ENCODE results near the gene VPS51. TPM values are rescaled to one million over a fixed set of nuclear protein-coding genes. Genes with fewer than 3 reads are reported as not detected.
A peak's percentile ranks its signal among the peaks of the same experiment; 100 is the strongest.

The VPS51 gene
- total and polyA plus RNA-seq, 2 of the 13 experiments (the other 11 are each of a cell fraction or from before 2014, with no cell fraction given) = 76.3 to 90.6 TPM

GRCh38 chr11:65134952-65135632 is 39.1 kb downstream of the VPS51 start (continued):
- TF ChIP-seq, protein P1, sequence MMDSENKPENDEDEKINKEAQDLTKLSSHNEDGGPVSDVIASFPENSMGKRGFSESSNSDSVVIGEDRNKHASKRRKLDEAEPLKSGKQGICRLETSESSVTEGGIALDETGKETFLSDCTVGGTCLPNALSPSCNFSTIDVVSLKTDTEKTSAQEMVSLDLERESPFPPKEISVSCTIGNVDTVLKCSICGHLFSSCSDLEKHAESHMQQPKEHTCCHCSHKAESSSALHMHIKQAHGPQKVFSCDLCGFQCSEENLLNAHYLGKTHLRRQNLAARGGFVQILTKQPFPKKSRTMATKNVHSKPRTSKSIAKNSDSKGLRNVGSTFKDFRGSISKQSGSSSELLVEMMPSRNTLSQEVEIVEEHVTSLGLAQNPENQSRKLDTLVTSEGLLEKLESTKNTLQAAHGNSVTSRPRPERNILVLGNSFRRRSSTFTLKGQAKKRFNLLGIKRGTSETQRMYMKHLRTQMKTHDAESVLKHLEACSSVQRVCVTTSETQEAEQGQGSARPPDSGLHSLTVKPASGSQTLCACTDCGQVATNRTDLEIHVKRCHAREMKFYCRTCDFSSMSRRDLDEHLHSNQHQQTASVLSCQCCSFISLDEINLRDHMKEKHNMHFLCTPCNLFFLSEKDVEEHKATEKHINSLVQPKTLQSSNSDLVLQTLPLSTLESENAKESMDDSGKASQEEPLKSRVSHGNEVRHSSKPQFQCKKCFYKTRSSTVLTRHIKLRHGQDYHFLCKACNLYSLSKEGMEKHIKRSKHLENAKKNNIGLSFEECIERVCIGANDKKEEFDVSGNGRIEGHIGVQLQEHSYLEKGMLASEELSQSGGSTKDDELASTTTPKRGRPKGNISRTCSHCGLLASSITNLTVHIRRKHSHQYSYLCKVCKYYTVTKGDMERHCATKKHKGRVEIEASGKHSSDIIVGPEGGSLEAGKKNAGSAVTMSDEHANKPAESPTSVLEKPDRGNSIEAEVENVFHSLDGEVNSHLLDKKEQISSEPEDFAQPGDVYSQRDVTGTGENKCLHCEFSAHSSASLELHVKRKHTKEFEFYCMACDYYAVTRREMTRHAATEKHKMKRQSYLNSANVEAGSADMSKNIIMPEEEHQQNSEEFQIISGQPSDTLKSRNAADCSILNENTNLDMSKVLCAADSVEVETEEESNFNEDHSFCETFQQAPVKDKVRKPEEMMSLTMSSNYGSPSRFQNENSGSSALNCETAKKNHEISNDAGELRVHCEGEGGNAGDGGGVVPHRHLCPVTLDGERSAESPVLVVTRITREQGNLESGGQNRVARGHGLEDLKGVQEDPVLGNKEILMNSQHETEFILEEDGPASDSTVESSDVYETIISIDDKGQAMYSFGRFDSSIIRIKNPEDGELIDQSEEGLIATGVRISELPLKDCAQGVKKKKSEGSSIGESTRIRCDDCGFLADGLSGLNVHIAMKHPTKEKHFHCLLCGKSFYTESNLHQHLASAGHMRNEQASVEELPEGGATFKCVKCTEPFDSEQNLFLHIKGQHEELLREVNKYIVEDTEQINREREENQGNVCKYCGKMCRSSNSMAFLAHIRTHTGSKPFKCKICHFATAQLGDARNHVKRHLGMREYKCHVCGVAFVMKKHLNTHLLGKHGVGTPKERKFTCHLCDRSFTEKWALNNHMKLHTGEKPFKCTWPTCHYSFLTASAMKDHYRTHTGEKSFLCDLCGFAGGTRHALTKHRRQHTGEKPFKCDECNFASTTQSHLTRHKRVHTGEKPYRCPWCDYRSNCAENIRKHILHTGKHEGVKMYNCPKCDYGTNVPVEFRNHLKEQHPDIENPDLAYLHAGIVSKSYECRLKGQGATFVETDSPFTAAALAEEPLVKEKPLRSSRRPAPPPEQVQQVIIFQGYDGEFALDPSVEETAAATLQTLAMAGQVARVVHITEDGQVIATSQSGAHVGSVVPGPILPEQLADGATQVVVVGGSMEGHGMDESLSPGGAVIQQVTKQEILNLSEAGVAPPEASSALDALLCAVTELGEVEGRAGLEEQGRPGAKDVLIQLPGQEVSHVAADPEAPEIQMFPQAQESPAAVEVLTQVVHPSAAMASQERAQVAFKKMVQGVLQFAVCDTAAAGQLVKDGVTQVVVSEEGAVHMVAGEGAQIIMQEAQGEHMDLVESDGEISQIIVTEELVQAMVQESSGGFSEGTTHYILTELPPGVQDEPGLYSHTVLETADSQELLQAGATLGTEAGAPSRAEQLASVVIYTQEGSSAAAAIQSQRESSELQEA (CRISPR knock-in tag; IDR thresholded peaks at IDR 0.05; ENCODE audit: not compliant biosample characterization) = no peak
- TF ChIP-seq ZNF678 (CRISPR knock-in tag; IDR thresholded peaks at IDR 0.05) (no peak), ZFP37 (CRISPR knock-in tag; IDR thresholded peaks at IDR 0.05; ENCODE audit: borderline replicate concordance) (no peak), THAP11 (CRISPR knock-in tag; IDR thresholded peaks at IDR 0.05) (no peak), ZNF768 (CRISPR knock-in tag; IDR thresholded peaks at IDR 0.05) (no peak), CHD4 (IDR thresholded peaks at IDR 0.05; ENCODE audit: borderline replicate concordance, low read length) (no peak), ZNF766 (CRISPR knock-in tag; IDR thresholded peaks at IDR 0.05; ENCODE audit: borderline replicate concordance) (0 out of 2 replicates have a peak, but pooled peaks have one; percentile 5), ZNF589 (CRISPR knock-in tag; conservative IDR thresholded peaks at IDR 0.05) (no peak), TARDBP (CRISPR knock-in tag; IDR thresholded peaks at IDR 0.05) (no peak), ZNF607 (CRISPR knock-in tag; IDR thresholded peaks at IDR 0.05; ENCODE audit: borderline replicate concordance) (no peak), KIAA2018 (CRISPR knock-in tag; IDR thresholded peaks at IDR 0.05; ENCODE audit: borderline replicate concordance) (no peak), REPIN1 (CRISPR knock-in tag; IDR thresholded peaks at IDR 0.05; ENCODE audit: borderline replicate concordance, low read depth) (0 out of 2 replicates have a peak, but pooled peaks have one; percentile 15), ZNF354B (CRISPR knock-in tag; IDR thresholded peaks at IDR 0.05) (no peak)
